HUES64 (cell line): ENCODE results near the gene GFRA1.

Experiments used
- H3K27ac ChIP-seq: 2 replicates; pipeline ENCODE4 v1.7.0; 2013; ENCODE audit warnings: low read depth, low read length, inconsistent platforms
- H3K27me3 ChIP-seq: 2 replicates; pipeline ENCODE4 v1.6.1; 2013; ENCODE audit warnings: mild to moderate bottlenecking, low read length; ENCODE audit not compliant: insufficient read depth
- H3K36me3 ChIP-seq: 2 replicates; pipeline ENCODE4 v1.6.1; 2013; ENCODE audit warnings: mild to moderate bottlenecking, low read length; ENCODE audit not compliant: insufficient read depth
- H3K4me1 ChIP-seq: 2 replicates; pipeline ENCODE4 v1.6.1; 2013; ENCODE audit warnings: mild to moderate bottlenecking, low read length, moderate library complexity; ENCODE audit not compliant: insufficient read depth
- H3K4me3 ChIP-seq: 2 replicates; pipeline ENCODE4 v1.5.1; 2013; ENCODE audit warnings: mild to moderate bottlenecking, low read length, moderate library complexity
- H3K9ac ChIP-seq: 2 replicates; pipeline ENCODE4 v1.6.1; 2013; ENCODE audit warnings: mild to moderate bottlenecking, low read depth, low read length
- H3K9me3 ChIP-seq: 2 replicates; pipeline ENCODE4 v1.6.1; 2013; ENCODE audit warnings: low read depth, low read length; ENCODE audit not compliant: insufficient read depth
- WGBS: fragments of 150-250, 120-280 bp; methylation state at CpG from one replicate; pipeline ENCODE4 v1.1.7; 2013; ENCODE audit warnings: missing lambda C conversion rate; 5-methylcytosine and 5-hydroxymethylcytosine counted together

The GFRA1 gene

GRCh38 chr10:116110736-116111135 lies 162.3 kb downstream of the GFRA1 start:
- Histone ChIP-seq H3K36me3 (no peaks in the 10 kb centered on the region), H3K27me3 (no peaks in the 10 kb centered on the region), H3K9me3 (no peaks in the 10 kb centered on the region), H3K4me3 (no peak overlapping the region), H3K9ac (no peak overlapping the region), H3K27ac (no peak overlapping the region), H3K4me1 (peaks cover 4% of the 10 kb centered on the region; the same call in 1 of the 2 replicates)
- 91% methylated on average over 4 of the region's 4 CpGs for WGBS

DNA sequence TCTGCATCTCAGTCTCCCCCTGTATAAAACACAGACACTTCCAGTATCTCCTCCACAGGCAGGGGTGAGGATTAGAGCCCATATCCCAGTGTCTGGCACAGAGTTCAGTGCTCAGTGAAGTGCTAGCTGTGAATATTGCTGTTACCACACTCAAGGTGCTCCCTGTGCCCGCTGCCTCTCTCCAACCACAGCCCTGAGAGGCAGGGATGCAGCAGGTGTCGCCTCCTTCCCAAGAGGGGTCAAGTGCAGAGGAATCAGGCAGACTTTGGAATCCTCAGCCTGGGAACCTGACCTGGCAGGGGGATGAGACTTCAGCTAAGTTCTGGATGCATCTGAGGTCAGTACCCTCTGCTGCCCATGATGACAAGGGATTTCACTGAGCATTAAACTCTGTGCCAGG lies 163.1 kb downstream of the GFRA1 start:
- Histone ChIP-seq H3K9ac (no peak overlapping the region), H3K4me1 (no peaks in the 10 kb centered on the region), H3K4me3 (no peak overlapping the region), H3K27me3 (no peaks in the 10 kb centered on the region), H3K27ac (no peak overlapping the region), H3K36me3 (no peaks in the 10 kb centered on the region), H3K9me3 (no peaks in the 10 kb centered on the region)
- WGBS: 90% methylated on average over 2 of the region's 2 CpGs

- no peak overlapping the region for H3K27ac ChIP-seq
- H3K36me3 ChIP-seq: no peaks in the 10 kb centered on the region
- 96% methylated on average over 8 of the region's 8 CpGs for WGBS
- no peaks in the 10 kb centered on the region for H3K27me3 ChIP-seq
- no peak overlapping the region for H3K4me3 ChIP-seq
- no peaks in the 10 kb centered on the region for H3K4me1 ChIP-seq
- H3K9me3 ChIP-seq: no peaks in the 10 kb centered on the region
- H3K9ac ChIP-seq: no peak overlapping the region
These were observed 163.5 kb downstream of the GFRA1 start for GRCh38 chr10:116109481-116109880.

GRCh38 chr10:116108095-116108494 lies 164.9 kb downstream of the GFRA1 start:
- H3K36me3 ChIP-seq: no peaks in the 10 kb centered on the region
- no peaks in the 10 kb centered on the region for H3K4me1 ChIP-seq
- H3K9ac ChIP-seq: no peak overlapping the region
- no peak overlapping the region for H3K27ac ChIP-seq
- H3K9me3 ChIP-seq: no peaks in the 10 kb centered on the region
- no peaks in the 10 kb centered on the region for H3K27me3 ChIP-seq
- WGBS: 91% methylated on average over 2 of the region's 3 CpGs
- H3K4me3 ChIP-seq: no peak overlapping the region

DNA sequence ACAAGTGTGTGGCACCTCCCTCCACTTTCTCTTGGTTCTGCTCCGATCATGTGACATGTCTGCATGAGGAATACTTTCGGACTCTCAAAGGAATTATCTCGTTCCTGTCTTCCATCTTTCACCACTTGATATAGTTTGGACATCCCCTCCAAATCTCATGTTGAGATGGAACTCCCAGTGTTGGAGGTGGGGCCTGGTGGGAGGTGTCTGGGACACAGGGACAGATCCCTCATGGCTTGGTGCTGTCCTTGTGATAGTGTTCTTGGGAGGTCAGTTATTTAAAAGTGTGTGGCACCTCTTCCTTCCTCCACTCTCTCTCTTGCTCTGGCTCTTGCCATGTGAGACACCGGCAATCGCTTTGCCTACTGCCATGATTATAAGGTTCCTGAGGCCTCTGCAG lies 166.4 kb downstream of the GFRA1 start:
- Histone ChIP-seq H3K4me1 (no peaks in the 10 kb centered on the region), H3K27ac (no peak overlapping the region), H3K27me3 (no peaks in the 10 kb centered on the region), H3K4me3 (no peak overlapping the region), H3K36me3 (no peaks in the 10 kb centered on the region), H3K9ac (no peak overlapping the region), H3K9me3 (no peaks in the 10 kb centered on the region)
- 97% methylated on average over 5 of the region's 5 CpGs for WGBS

DNA sequence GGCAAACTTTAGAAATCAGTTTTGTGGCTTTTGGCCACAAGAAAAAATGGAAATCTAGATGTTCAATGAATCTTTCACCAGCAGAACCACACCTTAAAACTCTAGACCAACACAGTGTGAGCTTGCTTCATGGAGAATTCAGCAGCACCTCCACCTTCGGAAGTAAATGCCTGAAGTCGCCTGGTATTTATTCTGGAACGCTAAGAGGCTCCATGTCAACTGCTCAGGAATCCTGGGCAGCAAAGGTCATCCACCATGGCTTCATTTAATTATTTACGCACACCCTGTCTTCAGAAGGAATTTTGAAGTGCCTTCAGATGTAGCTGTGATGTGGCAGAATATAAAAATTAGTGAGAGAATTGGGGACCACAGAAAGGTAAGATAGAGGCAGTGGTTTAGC lies 167.7 kb downstream of the GFRA1 start:
- Histone ChIP-seq H3K27ac (no peak overlapping the region), H3K27me3 (no peaks in the 10 kb centered on the region), H3K9me3 (no peaks in the 10 kb centered on the region), H3K9ac (no peak overlapping the region), H3K4me1 (no peaks in the 10 kb centered on the region), H3K4me3 (no peak overlapping the region), H3K36me3 (no peaks in the 10 kb centered on the region)
- WGBS: 92% methylated on average over 4 of the region's 4 CpGs

DNA sequence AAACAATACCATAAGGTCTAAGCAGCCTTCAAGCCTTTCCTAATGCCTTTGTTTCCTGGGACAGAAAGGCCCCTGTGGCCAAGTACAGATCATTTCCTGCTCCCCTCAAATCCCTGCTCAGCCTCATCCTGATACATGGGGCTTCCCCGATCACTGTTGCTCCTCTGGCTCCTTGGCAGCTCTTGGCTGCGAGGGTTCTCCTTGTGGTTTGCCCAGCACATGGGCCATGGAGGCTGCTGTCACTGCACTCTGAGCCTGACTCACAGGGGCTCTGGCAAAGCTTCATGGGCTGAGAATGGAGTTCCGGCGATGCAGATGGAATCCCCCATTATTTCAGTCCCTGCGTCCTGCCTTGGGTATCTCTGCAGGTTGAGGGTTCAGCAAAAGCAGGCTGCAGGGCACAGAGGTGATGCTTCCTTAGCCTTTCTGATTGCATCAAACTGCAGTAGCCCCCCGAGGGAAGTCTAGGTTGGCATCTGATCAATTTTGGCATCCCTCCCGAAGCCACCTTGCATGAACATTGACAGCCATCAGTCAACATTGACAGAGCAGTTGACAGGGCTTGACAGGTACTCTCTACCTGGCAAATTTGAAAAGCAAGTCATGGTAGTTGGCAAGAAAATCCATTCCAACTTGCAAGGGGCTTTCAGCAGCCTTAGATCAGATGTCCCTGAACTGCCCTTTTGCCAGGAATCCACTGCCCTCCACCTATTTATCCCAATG lies 168.6 kb downstream of the GFRA1 start:
- H3K4me3 ChIP-seq: no peak overlapping the region
- H3K9me3 ChIP-seq: no peaks in the 10 kb centered on the region
- no peaks in the 10 kb centered on the region for H3K27me3 ChIP-seq
- no peak overlapping the region for H3K9ac ChIP-seq
- H3K4me1 ChIP-seq: no peaks in the 10 kb centered on the region
- WGBS: 96% methylated on average over 7 of the region's 7 CpGs
- H3K27ac ChIP-seq: no peak overlapping the region
- H3K36me3 ChIP-seq: no peaks in the 10 kb centered on the region

GRCh38 chr10:116103668-116104067 lies 169.3 kb downstream of the GFRA1 start:
- Histone ChIP-seq H3K27me3 (no peaks in the 10 kb centered on the region), H3K4me1 (no peaks in the 10 kb centered on the region), H3K36me3 (no peaks in the 10 kb centered on the region), H3K27ac (no peak overlapping the region), H3K9me3 (no peaks in the 10 kb centered on the region), H3K9ac (no peak overlapping the region), H3K4me3 (no peak overlapping the region)
- WGBS: 98% methylated on average over 4 of the region's 4 CpGs

- Histone ChIP-seq H3K27me3 (no peaks in the 10 kb centered on the region), H3K27ac (no peak overlapping the region), H3K9ac (no peak overlapping the region), H3K9me3 (no peaks in the 10 kb centered on the region), H3K36me3 (no peaks in the 10 kb centered on the region), H3K4me3 (no peak overlapping the region), H3K4me1 (peaks cover 8% of the 10 kb centered on the region; the same call in 1 of the 2 replicates)
- WGBS: 89% methylated on average over 4 of the region's 5 CpGs
These were observed 171.2 kb downstream of the GFRA1 start for GRCh38 chr10:116101616-116102315.

- H3K9ac ChIP-seq: no peak overlapping the region
- H3K36me3 ChIP-seq: no peaks in the 10 kb centered on the region
- no peak overlapping the region for H3K27ac ChIP-seq
- no peak overlapping the region for H3K4me3 ChIP-seq
- WGBS: 94% methylated on average over 3 of the region's 3 CpGs
- H3K27me3 ChIP-seq: no peaks in the 10 kb centered on the region
- peaks cover 8% of the 10 kb centered on the region; the same call in 1 of the 2 replicates for H3K4me1 ChIP-seq
- H3K9me3 ChIP-seq: no peaks in the 10 kb centered on the region
These were observed 172.0 kb downstream of the GFRA1 start for GRCh38 chr10:116100984-116101383.

GRCh38 chr10:116099023-116099420 lies 174.0 kb downstream of the GFRA1 start:
- no peaks in the 10 kb centered on the region for H3K9me3 ChIP-seq
- H3K4me3 ChIP-seq: no peak overlapping the region
- H3K9ac ChIP-seq: no peak overlapping the region
- peaks cover 8% of the 10 kb centered on the region; the same call in 1 of the 2 replicates for H3K4me1 ChIP-seq
- H3K27ac ChIP-seq: no peak overlapping the region
- 95% methylated on average over 5 of the region's 5 CpGs for WGBS
- no peaks in the 10 kb centered on the region for H3K36me3 ChIP-seq
- H3K27me3 ChIP-seq: no peaks in the 10 kb centered on the region
